Astrocyte of the hippocampus (primary cell): ENCODE results near the gene MAP3K9.
A peak's percentile ranks its signal among the peaks of the same experiment; 100 is the strongest.

ENCODE experiments used
- DNase-seq: peaks from one replicate; pipeline ENCODE4 v3.0.0; 2011; ENCODE audit warnings: low read depth, low spot score

MAP3K9 gene

GRCh38 chr14:70700955-70701585 is 108.2 kb downstream of the MAP3K9 start:
- DNase-seq: no peak

GRCh38 chr14:70699646-70700045 is 109.7 kb downstream of the MAP3K9 start:
- no peak for DNase-seq

- DNase-seq: peak; percentile 71
Measured at GRCh38 chr14:70698288-70698687, 111.0 kb downstream of the MAP3K9 start.

GRCh38 chr14:70697701-70698100 is 111.6 kb downstream of the MAP3K9 start:
- no peak for DNase-seq

- no peak for DNase-seq
Measured at GRCh38 chr14:70696026-70696425, 113.3 kb downstream of the MAP3K9 start.

GRCh38 chr14:70692210-70692609 is 117.1 kb downstream of the MAP3K9 start:
- DNase-seq: no peak

GRCh38 chr14:70685474-70686197 is 123.7 kb downstream of the MAP3K9 start:
- DNase-seq: peak; percentile 73

GRCh38 chr14:70683983-70684382 is 125.3 kb downstream of the MAP3K9 start:
- DNase-seq: no peak

- no peak for DNase-seq
Measured at GRCh38 chr14:70680748-70681147, 128.6 kb downstream of the MAP3K9 start.

GRCh38 chr14:70677341-70677740 is 132.0 kb downstream of the MAP3K9 start:
- DNase-seq: no peak
